Calu3 (cell line): ENCODE measurements around the gene SRI. TPM values are rescaled to one million over a fixed set of nuclear protein-coding genes. Genes with fewer than 3 reads are reported as not detected.

Experiments
- BruUV-seq: library from RNA; stranded (reverse); fragments of 400-500 nt; replicated peaks from 2 replicates; lab custom pipeline; 2021; lab: Mats Ljungman, UMichigan
- CTCF ChIA-PET: fragments of 300-600 bp; sonication (Branson Sonifier 250); formaldehyde crosslinking; loops from one replicate; lab custom pipeline; 2022; ENCODE audit warnings: antibody characterized with exemption; lab: Charles Lee
- DNase-seq: peaks from one replicate; pipeline ENCODE4 v3.0.0; 2022
- H3K27ac Mint-ChIP-seq: one replicate; pipeline ENCODE4 v1.8.0; 2022; ENCODE audit warnings: mixed read lengths; ENCODE audit not compliant: unreplicated experiment
- H3K27me3 Mint-ChIP-seq: one replicate; pipeline ENCODE4 v1.8.0; 2022; ENCODE audit warnings: mixed read lengths; ENCODE audit not compliant: unreplicated experiment
- H3K36me3 Mint-ChIP-seq: one replicate; pipeline ENCODE4 v1.8.0; 2022; ENCODE audit warnings: mild to moderate bottlenecking, moderate library complexity, mixed read lengths; ENCODE audit not compliant: insufficient read depth, unreplicated experiment
- H3K4me1 Mint-ChIP-seq: one replicate; pipeline ENCODE4 v1.8.0; 2022; ENCODE audit warnings: mild to moderate bottlenecking, low read depth, mixed read lengths; ENCODE audit not compliant: unreplicated experiment
- H3K4me3 Mint-ChIP-seq: one replicate; pipeline ENCODE4 v1.8.0; 2022; ENCODE audit warnings: mild to moderate bottlenecking, low read depth, moderate library complexity, mixed read lengths; ENCODE audit not compliant: unreplicated experiment
- H3K9me3 Mint-ChIP-seq: one replicate; pipeline ENCODE4 v1.8.0; 2022; ENCODE audit warnings: low read depth, mixed read lengths; ENCODE audit not compliant: unreplicated experiment
- CTCF ChIP-seq: fragments of 200-600 bp; IDR thresholded peaks from one replicate; pipeline ENCODE4 v1.8.0; 2022; ENCODE audit warnings: antibody characterized with exemption; ENCODE audit not compliant: unreplicated experiment
- intact Hi-C: fragments of 100-400 bp; cut with micrococcal nuclease; formaldehyde crosslinking; loops from one replicate; pipeline ENCODE4 v1.10.0; 2022; ENCODE audit not compliant: unreplicated experiment
- total RNA-seq: library from RNA; stranded (reverse); gene quantifications from 2 replicates; pipeline ENCODE4 v1.2.3, GENCODE V29; 2022

Gene SRI
- total RNA-seq, 1 experiment from 2014 or later, result 173 TPM

- CTCF ChIA-PET, result no interaction called here
- intact Hi-C loops, result no loop called here
- no peak for TF ChIP-seq CTCF
- no TSS peak for BruUV-seq
- H3K4me3 Mint-ChIP-seq, result no peak overlapping the region
- H3K27me3 Mint-ChIP-seq, result no peaks in the 10 kb centered on the region
- no peaks in the 10 kb centered on the region for H3K4me1 Mint-ChIP-seq
- no peaks in the 10 kb centered on the region for H3K9me3 Mint-ChIP-seq
- DNase-seq, result no peak
- peaks cover 16% of the 10 kb centered on the region for H3K36me3 Mint-ChIP-seq
- H3K27ac Mint-ChIP-seq, result no peak overlapping the region
Observed at GRCh38 chr7:88203401-88203800, 16.4 kb downstream of the SRI start.

- CTCF ChIA-PET, result no interaction called here
- H3K4me1 Mint-ChIP-seq, result no peaks in the 10 kb centered on the region
- no peaks in the 10 kb centered on the region for H3K9me3 Mint-ChIP-seq
- BruUV-seq, result no TSS peak
- peaks cover 16% of the 10 kb centered on the region for H3K36me3 Mint-ChIP-seq
- TF ChIP-seq CTCF, result no peak
- no peak overlapping the region for H3K27ac Mint-ChIP-seq
- no peak for DNase-seq
- H3K27me3 Mint-ChIP-seq, result no peaks in the 10 kb centered on the region
- intact Hi-C loops, result no loop called here
- no peak overlapping the region for H3K4me3 Mint-ChIP-seq
Observed at GRCh38 chr7:88202799-88203198, 17.0 kb downstream of the SRI start.

- intact Hi-C loops, result no loop called here
- Mint-ChIP-seq H3K4me1 (no peaks in the 10 kb centered on the region), H3K27me3 (no peaks in the 10 kb centered on the region), H3K36me3 (peaks cover 16% of the 10 kb centered on the region), H3K27ac (no peak overlapping the region), H3K9me3 (no peaks in the 10 kb centered on the region), H3K4me3 (no peak overlapping the region)
- no peak for TF ChIP-seq CTCF
- BruUV-seq, result no TSS peak
- DNase-seq, result no peak
- CTCF ChIA-PET, result no interaction called here
Observed at GRCh38 chr7:88202278-88202677, 17.6 kb downstream of the SRI start.

GRCh38 chr7:88201305-88201704 is 18.5 kb downstream of the SRI start:
- no peak for TF ChIP-seq CTCF
- Mint-ChIP-seq H3K36me3 (peaks cover 16% of the 10 kb centered on the region), H3K27ac (no peak overlapping the region), H3K4me1 (no peaks in the 10 kb centered on the region), H3K27me3 (no peaks in the 10 kb centered on the region), H3K9me3 (no peaks in the 10 kb centered on the region), H3K4me3 (no peak overlapping the region)
- no peak for DNase-seq
- CTCF ChIA-PET, result no interaction called here
- no TSS peak for BruUV-seq
- intact Hi-C loops, result no loop called here

GRCh38 chr7:88200789-88201188 is 19.0 kb downstream of the SRI start:
- intact Hi-C loops, result no loop called here
- no peaks in the 10 kb centered on the region for H3K4me1 Mint-ChIP-seq
- TF ChIP-seq CTCF, result no peak
- no peaks in the 10 kb centered on the region for H3K9me3 Mint-ChIP-seq
- no peak overlapping the region for H3K27ac Mint-ChIP-seq
- CTCF ChIA-PET, result no interaction called here
- H3K27me3 Mint-ChIP-seq, result no peaks in the 10 kb centered on the region
- peaks cover 16% of the 10 kb centered on the region for H3K36me3 Mint-ChIP-seq
- no peak for DNase-seq
- BruUV-seq, result no TSS peak
- no peak overlapping the region for H3K4me3 Mint-ChIP-seq
